OCI-LY3 (cell line): ENCODE data around the gene LAMC3.

Experiments used
- EZH2phosphoT487 ChIP-seq: fragments of 200-600 bp; shearing (Covaris generic); IDR thresholded peaks from 2 replicates; pipeline ENCODE4 v1.6.1; 2018; ENCODE audit warnings: antibody characterized with exemption, mixed run types, low read depth
- TF ChIP-seq, protein P1 (sequence below): fragments of 200-600, 300-600 bp; sonication (generic); IDR thresholded peaks from 2 replicates; pipeline ENCODE4 v1.5.1; 2014; ENCODE audit warnings: antibody characterized with exemption, low read length, low read depth

DNA sequence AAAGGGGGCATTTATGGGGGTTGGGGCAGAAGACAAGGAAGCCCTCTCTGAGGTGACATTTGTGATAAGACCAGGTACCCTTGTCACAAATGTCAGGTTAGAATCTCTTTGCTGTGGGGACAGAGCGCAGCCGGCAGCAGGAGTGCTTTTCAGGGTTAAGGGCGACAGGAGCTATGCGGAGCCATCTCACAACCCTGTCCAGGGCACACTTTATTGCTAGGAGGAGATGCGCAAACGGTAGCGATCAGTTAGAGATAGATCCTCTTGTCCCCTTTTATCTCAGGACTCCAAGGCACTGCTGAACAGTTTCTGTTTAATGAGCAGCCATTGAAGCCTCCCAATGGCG is 438 bp upstream of the LAMC3 start:
- TF ChIP-seq, protein P1, sequence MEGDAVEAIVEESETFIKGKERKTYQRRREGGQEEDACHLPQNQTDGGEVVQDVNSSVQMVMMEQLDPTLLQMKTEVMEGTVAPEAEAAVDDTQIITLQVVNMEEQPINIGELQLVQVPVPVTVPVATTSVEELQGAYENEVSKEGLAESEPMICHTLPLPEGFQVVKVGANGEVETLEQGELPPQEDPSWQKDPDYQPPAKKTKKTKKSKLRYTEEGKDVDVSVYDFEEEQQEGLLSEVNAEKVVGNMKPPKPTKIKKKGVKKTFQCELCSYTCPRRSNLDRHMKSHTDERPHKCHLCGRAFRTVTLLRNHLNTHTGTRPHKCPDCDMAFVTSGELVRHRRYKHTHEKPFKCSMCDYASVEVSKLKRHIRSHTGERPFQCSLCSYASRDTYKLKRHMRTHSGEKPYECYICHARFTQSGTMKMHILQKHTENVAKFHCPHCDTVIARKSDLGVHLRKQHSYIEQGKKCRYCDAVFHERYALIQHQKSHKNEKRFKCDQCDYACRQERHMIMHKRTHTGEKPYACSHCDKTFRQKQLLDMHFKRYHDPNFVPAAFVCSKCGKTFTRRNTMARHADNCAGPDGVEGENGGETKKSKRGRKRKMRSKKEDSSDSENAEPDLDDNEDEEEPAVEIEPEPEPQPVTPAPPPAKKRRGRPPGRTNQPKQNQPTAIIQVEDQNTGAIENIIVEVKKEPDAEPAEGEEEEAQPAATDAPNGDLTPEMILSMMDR, result no peak
- no peak for TF ChIP-seq EZH2phosphoT487
